CD4-positive, alpha-beta T cell treated with Interleukin-6 for 4 hours (primary cell): Measurements from ENCODE around the gene FAXC.

Experiments used
- DNase-seq: peaks from one replicate; pipeline ENCODE4 v3.0.0-alpha.2; 2020; ENCODE audit warnings: mixed read lengths

The FAXC gene

DNA sequence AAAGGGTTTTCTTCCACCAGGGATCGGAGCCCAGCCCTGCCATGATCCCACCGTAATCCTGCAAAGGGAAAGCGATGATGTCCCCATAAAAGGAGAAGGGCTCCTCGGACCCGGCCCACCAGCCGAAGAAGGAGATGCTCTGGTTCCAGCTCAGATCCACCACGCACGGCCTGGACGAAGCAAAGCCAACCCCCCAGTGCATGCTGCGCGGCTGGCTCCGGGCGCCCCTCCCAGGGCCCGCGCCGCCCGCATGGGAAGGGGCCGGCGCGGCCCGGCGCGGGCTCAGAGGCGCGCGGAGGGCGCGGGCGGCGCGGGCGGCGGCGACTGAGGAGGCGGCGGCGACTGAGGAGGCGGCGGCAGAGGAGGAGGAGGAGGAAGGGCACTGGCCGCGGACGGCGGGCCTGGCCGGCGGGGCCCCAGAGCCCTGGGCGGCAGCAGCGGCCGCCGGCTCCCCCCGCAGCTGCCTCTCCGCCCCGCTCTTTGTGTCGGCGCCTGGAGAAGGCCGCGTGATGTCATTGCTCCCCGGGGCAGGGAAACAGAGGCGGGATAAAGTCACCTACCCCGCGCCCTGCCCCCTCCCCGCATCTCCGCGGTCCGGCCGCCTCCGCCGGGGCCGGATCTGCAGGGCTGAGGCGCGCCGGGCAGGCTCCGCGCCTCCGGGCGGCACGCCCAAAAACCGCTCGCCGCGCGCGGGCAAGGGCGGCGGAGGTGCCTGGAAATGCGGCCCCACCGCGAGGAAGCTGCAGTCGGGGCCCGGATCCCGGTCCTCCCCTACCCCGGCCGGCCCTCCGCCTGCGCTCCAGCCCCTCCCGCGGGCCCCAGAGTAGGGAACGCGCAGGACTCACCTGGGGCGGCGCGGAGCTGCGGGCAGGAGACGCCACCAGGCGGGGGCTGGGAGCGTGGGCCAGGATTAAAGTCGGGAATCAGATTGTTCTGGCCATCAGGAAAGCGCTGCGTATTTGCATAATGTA lies at the start of gene FAXC:
Gene FAXC (minus strand): TSS at position 504 of the 971 bp plus-strand sequence. CDS start 302 bp downstream, at position 202.
- DNase-seq: no peak

DNA sequence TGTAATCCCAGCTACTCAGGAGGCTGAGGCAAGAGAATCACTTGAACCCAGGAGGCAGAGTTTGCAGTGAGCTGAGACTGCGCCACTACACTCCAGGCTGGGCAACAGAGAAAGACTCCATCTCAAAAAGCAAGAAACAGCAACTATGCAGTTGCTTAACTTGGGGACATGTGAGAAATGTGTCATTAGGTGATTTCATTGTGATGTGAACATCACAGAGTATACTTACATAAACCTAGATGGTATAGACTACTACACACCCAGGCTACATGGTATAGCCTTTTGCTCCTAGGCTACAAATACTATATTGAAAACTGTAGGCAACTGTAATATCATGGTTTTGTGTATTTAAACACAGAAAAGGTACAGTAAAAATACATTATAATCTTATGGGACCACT lies 47.8 kb upstream of the FAXC start:
- DNase-seq: no peak

DNA sequence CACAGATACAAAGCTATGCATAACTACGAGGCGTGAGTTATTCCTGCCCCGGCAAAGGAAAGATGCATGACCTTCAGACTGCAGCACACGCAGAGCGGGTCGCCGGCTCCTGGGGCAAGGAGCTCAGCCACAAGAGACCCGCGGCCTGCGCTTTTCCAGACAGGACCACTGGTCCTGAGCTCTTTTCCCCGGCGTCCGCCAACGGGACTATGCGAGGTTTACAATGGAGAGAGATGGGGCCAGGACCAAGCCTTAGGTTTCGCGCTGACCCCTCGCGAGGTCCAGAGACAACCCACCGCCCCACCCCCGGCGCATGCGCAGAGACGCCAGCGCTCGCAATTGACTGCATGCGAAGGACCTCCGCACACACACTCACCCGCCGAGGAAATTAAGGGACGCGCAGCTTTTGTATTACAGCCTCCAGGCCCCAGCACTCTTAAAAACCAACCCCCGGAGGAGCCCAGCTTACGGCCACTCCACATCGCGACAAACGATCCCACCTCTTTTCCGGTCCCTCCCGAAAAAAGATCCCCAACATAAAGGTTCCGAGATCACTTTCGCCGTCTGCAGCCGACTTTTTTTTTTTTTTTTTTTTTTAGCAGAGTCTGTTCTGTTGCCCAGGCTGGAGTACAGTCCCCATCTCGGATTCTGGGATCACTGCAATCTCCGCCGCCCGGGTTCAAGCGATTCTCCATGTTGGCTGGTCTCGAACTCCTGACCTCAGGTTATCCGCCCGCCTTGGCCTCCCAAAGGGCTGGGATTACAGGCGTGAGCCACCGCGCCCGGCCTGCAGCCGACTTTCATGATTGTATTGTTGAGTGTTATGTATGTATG lies 44.4 kb upstream of the FAXC start, which contains the start of gene COQ3:
Gene COQ3 (minus strand): TSS at position 498 of the 834 bp plus-strand sequence. CDS start 16 bp downstream, at position 482.
- DNase-seq: peak; percentile 72

DNA sequence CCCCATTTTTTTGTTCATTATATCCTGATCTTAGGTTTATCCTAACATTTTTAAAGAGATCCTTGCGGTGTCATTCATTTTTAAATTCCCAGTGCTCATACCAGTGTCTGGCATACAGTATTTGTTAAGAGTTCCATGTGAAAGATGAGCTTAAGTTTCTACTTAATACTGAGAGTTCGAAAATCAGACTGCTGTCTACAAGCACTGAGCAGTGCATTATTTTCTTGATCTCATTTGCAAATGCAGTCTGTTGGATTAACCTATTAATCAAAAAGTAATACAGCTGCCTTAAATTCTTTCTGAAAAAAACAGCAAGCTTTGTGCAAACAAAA lies 43.9 kb upstream of the FAXC start:
- no peak for DNase-seq

DNA sequence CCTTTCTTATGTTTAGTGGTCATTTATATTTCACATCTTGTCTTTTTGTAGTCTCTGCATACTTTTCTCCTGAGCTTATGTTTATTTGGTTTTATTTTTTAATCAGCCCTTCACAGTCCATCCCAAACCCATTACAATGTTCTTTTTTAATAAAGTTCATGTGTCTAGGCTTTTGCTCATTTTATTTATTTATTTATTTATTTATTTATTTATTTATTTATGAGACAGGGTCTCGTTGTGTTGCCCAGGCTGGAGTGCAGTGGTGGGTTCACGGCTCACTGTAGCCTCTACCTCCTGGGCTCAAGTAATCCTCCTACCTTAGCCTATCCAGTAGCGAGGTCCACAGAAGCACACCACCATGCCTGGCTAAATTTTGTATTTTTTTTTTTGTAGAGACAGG lies 41.4 kb upstream of the FAXC start:
- DNase-seq: no peak

- no peak for DNase-seq
Observed at GRCh38 chr6:99384507-99384906, 35.0 kb upstream of the FAXC start.

DNA sequence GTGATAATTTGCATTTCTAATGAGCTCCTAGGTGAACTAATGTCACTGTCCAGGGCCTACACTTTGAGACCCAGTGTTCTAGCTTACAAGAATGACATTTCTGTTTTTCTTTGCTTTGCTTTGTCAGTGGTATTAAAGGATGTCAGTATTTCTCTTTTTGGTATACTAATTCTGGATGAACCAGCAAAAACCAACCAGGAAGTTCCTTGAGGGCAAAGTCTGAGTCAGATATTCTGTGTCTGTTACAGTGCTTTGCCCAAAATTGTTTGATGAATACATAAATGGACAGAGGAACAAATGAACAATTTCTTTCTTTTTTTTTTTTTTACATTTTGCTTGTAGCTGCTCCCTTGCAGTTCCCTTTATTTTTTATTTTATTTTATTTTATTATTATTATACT lies 29.2 kb upstream of the FAXC start:
- no peak for DNase-seq

DNA sequence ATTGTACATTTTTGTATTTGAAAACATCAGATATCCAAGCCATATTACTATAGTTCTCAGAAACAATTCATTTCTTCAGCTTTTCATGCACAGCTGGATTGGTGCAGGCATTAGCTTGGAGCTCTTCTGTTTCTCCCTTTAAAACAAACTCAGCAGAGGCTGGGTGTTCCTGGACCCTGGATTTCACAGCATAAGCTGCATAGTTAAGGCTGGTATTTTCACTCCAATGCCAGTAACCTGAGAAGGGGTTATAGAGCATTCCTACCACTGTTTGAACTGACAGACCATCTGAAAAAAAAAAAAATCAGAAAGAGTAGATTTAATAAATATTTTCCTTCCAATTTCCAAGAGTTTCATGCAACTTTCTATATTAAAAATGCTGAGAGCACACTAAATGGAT lies 20.1 kb upstream of the FAXC start:
- DNase-seq: no peak

GRCh38 chr6:99366852-99367251 lies 17.4 kb upstream of the FAXC start:
- DNase-seq: no peak

DNA sequence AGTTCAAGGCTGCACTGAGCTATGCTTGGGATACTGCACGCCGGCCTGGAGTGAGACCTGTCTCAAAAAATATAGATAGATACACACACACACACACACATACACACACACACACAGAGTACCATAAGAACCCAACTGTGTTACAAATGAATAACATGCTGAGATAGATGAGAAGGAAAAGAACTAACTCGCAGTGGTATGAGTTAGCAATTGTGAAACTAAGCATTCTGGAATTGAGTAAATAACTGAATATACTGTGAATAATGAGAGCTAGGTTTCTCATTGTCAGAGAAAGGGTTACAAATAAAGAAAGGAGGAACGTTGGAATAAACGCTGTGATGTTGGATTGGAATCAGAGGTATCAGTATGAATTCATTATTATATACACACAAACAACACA lies 14.6 kb upstream of the FAXC start:
- DNase-seq: no peak

- DNase-seq: no peak
Observed at GRCh38 chr6:99362678-99363268, 13.3 kb upstream of the FAXC start.

DNA sequence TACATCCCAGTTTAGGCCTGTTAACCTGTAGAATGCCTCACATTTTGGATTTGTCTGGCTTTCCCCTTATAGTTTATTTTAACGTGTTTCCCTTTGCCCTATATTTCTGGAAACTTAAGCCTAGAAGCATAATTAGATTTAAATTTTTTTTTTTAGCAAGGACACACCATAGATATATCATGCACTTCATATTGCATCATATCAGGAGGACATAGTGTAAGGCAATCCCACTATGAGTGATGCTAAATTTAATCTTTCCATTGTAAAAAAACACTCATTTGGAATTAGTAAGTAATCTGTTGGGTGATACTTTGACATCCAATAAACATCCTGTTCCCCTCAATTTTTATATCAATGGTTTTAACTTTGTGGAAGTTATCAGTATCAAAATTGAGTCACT lies 10.3 kb upstream of the FAXC start:
- DNase-seq: no peak

DNA sequence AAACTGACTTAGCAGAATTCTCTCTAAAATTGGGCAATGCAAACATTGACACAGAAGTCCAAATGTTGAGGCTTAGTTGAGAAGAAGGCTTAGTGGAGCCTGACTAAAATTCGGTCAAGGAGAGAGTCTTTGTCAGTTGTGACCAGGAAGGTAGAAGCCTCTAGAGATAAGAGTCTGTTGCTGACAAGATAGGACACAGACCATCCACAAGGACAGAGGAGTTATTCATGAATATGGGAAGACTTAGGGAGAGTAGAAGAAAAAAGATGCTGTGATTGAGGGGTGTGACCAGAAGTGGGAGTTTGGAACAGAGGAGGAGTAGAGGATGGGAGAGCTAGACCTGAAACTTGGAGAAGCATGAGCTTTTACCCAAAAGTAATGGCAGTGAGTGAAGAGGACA lies 7.2 kb upstream of the FAXC start:
- no peak for DNase-seq

DNA sequence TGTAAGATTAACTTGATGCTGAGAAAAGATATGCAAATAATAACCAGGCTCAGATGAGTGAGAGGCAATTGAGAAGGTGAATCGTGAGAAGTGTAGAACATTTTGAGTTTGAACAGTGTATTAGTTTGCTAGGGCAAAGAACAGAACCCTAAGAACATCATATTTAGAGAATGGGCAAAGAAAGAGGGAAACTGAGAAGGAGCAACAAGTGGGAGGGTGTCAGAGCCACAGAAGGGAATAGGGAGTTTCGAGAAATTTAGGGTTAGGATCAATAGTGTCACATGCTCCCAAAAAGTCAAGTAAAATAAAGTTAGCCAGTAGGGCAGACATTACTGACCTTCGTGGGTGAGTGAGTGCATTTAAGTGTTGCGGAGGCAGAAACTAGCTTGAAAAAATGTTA lies 5.5 kb upstream of the FAXC start:
- no peak for DNase-seq

DNA sequence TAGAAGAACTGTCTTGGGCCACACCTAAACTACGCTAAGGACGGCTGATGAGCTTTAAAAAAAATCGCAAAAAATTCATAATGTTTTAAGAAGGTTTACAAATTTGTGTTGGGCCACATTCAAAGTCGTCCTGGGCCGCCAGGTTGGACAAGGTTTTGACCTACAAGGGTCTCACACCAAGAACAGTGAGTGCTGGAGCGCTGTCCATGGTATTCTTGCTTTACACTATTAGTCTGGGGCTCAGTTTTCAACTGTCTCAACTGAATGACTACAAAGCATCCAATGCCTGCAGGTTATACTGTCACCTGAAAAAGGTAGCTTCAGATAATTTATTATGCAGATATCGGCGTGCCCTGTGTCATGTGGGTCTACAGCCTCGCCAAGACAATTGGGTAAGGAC lies 3.7 kb upstream of the FAXC start:
- no peak for DNase-seq

DNA sequence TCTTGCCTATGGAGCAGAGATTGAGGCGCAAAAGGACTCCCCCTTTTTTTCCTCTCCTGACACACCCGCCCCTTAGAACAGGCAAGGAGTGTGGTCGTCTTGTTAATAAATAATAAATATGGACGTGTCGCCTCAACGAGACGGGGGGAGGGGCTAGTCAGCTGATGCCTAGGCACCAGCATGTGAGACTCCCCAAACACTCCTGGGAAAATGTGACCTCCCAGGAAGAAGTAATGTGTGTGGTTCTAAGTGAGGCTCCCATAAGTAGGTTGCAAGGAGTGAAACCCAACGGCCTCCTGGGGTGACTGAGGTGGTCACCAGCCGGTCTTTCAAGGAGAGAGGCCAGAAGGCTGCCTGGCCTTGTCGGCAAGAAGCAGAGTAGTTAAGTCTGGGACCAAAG lies 1.1 kb upstream of the FAXC start:
- DNase-seq: no peak

- no peak for DNase-seq
Observed at GRCh38 chr6:99348288-99349170, 945 bp downstream of the FAXC start.

- DNase-seq: no peak
Observed at GRCh38 chr6:99347804-99348203, 1.7 kb downstream of the FAXC start.

GRCh38 chr6:99346595-99346994 lies 2.9 kb downstream of the FAXC start:
- no peak for DNase-seq

- DNase-seq: no peak
Observed at GRCh38 chr6:99345164-99345563, 4.3 kb downstream of the FAXC start.

DNA sequence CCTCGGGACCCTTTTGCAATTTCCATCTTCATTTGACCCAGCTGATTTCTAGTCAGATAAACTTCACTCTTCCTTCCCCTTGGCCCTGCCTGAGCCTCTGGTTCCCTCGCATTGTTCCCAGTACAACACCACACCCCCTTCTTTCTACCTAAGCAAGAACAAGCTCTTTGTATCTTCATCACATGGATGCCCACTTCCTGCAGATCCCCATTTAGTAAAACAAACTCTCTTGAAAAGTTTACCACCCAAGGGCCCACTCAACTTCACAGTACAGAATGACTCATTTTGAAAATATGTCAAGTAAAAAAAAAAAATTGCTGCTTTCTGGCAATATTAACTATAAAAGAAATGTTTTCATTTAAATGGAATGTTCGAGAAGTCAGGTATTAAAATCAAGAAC lies 5.2 kb downstream of the FAXC start:
- no peak for DNase-seq

DNA sequence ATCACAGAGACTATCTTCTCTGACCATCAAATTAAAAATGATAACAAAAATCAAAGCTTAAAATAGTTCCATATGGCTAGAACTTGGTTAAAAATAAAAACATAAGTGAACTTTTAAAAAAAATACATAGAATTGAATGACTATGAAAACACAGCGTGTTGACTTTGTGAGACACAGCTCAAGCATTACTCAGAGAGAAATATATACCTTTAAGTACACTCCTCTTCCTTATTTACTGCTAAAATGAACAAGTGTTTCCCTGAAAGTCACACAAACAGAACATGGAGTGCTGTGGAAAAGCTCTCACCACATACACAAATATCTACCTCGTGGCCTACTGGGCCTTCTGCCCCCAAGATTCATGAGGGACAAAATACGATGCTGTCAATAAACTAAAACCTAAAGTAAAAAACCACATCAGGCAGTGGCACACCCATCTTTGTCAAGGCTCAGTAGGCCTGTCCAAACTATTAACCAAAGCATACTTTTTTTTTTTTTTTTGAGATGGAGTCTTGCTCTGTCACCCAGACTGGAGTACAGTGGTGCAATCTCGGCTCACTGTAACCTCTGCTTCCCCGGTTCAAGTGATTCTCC lies 7.5 kb downstream of the FAXC start:
- no peak for DNase-seq
